Suppressor macrophage treated with lipopolysaccharide for 4 hours (primary cell): ENCODE measurements around the gene SLC35F3.
"Not testable (repeated sequence)": the region's sequence is repeated elsewhere in the genome, so short reads cannot be mapped to it uniquely, and the experiment has no call there.

Experiments used
- DNase-seq: peaks from one replicate; pipeline ENCODE4 v3.0.0-alpha.2; 2020

SLC35F3 gene

DNA sequence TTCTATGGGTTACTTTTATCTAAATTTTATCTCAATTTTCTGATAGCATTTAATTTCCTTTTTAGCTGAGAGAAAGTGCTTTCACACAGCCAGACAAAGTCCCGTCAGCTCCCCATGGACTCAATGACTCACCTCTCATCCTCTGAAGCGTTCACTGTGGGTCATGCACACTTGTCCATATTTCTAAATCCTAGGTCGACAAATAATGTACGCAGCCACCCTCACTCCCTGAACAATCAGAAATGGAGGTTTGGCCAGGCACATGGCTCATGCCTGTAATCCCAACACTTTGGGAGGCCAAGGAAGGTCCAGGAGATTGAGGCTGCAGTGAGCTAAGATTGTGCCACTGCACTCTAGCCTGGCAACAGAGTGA, 426.4 kb downstream of the SLC35F3 start:
- peak; percentile 70 for DNase-seq

DNA sequence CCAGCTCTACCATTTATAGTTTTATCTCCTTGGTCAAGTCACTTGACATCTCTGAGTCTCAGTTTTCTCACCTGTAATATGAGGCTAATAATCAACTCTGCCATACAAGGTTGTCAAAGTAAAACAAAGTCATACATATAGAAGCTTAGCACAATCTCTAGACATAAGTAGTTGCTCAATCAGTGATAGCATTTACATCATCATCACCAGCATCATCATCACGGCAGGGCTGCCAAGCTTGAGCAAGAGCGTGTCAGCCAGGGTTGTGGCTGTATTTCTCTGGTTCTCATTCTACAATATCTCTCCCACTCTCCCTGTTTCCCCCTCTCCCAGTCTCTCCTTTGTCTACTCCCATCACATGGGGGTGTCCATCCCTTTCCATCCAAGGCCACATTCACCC, 427.0 kb downstream of the SLC35F3 start:
- DNase-seq = peak; percentile 82

GRCh38 chr1:234336359-234336758, 431.9 kb downstream of the SLC35F3 start:
- no peak for DNase-seq

GRCh38 chr1:234337233-234337632, 432.8 kb downstream of the SLC35F3 start:
- no peak for DNase-seq

DNA sequence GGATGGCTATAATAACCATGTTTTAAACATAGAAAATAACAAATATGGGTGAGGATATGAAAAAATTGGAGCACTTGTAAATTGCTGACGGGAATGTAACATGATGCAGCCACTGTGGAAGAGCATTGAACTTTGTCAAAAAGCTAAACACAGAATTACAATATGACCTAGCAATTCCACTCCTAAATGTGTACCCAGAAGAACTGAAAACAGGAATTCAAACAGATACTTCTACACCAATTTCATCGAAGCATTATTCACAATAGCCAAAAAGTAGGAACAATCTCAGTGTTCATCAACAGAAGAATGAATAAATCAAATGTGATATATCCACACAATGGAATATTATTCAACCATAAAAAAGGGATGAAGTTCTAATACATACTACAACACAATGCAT, 436.1 kb downstream of the SLC35F3 start:
- DNase-seq = no peak

DNA sequence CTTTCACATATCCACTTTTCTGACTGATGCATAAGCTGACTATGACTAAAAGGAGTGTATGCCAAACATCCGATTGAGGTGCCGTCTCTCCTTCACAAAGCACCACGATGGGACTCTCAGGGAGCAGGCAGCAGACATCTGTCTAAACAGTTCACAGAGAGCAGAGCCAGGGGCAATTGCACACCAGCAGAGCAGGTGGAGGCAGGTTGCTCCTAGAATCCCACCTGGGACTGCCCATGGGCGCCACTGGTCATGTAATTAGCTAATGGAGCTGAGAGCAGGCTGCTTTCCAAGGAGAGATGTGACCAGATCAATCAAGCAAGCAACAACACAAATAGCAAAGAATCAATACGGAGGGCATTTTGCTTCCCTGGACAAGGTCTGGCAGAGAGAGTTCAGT, 438.3 kb downstream of the SLC35F3 start:
- DNase-seq = no peak

DNA sequence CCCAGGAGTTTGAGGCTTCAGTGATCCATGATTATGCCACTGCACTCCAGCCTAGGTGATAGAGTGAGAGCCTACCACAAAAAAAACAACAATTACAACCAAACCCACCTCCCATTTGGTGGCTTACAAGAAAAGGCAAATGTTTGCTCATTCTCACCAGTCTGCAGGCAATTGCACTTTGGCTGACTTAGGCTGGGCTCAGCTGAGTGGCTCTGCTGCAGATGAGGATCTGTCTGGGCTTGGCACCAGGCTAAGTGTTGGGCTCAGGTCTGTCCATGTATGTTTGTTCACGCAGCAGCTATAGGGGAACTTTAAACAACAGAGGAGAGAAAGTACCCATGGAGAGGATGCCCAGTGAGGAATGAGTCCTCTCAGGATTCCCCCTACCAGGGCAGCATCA, 440.8 kb downstream of the SLC35F3 start:
- no peak for DNase-seq

DNA sequence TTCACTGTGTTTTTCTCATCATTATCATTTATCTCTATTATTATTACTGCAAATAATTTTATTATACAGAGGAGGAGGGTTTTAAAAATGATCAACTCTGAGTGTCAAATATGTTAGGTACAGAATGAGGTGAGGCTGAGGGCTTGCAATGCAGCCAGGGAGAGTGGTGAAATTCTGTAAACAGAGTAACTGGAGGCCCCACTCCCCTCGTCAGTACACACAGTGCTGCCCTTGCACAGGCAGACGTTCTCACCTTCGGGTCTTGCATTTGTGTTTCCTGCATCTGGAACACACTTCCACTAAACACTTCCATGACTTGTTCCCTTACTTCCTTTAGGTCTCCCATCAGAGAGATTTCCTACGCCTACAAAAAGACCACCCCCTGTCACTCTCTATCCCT, 444.5 kb downstream of the SLC35F3 start:
- DNase-seq = no peak

DNA sequence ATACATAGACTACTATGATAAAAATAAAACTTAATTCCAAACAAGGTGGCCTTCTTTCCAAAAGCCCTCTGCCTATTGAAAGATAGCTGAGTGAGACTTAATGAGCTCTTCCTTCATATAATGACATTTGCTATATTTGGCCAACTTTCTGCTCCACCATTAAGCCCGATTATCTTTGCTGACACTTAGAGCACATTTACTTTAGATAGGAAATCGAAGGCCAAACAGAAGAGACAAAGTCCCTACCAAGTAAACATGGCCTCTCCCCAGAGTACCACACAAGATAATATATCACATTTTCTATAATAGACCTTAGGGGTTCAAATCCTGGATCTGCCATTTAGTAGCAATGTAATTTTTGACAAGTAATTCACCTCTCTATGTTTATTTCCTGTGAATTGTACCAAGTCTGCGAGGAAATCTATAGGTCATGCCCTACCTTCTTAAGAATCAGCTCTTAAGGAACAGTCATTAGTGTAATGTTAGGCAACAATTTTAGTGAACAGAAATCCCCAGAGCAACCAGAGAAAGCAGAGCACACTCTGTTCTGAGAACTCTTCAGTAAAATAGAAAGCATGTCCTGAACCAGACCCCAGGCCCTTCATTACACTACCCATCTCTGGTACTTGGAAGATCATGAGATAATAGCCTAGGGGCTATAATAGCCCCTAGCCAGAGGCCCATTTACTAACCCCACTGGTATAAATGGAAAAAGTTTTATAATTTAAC, 451.5 kb downstream of the SLC35F3 start:
- DNase-seq = no peak

- not testable (repeated sequence) for DNase-seq
These were observed 452.3 kb downstream of the SLC35F3 start for GRCh38 chr1:234356615-234357269.

GRCh38 chr1:234357831-234358230, 453.4 kb downstream of the SLC35F3 start:
- DNase-seq = no peak

DNA sequence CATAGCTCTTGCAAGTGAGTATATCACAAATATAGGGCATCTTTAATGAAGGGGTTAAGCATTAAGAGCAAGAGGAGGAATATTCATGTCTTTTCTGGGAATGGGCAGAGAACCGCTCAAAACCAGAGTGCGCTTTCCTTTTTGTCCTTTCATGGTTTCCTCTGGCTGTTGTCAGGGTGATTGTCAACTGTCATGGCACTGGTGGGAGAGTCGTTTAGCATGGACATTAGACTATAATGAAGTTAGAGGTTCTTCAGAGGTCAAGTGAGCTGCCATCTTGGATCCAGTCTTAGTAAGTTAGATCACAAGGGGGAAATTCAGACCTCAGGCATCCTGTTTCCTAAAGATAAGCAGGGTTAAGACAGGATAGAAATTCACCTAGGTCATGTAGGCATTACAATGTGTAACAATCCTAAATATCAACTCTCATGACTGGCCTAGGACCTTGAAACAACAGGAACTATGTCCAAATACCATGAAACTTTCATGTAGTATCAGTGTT, 456.7 kb downstream of the SLC35F3 start:
- no peak for DNase-seq

DNA sequence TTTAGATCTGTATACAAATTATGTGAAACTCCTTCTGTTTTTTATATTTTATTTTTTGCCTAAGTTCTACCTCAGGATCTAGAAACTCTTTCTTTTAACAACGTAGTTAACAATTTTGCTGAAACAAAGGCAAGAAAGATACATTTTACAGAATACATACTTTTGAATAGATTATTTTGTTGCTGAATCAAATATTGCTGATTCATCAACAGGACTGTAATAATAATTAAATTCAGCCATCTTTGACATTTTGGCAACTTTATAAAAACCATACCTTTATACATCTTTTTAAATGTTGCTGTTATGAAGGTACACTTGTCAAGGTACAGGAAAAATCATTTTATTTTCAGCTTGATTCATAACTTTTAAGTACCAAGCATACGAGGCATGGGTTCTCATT, 458.1 kb downstream of the SLC35F3 start:
- no peak for DNase-seq

DNA sequence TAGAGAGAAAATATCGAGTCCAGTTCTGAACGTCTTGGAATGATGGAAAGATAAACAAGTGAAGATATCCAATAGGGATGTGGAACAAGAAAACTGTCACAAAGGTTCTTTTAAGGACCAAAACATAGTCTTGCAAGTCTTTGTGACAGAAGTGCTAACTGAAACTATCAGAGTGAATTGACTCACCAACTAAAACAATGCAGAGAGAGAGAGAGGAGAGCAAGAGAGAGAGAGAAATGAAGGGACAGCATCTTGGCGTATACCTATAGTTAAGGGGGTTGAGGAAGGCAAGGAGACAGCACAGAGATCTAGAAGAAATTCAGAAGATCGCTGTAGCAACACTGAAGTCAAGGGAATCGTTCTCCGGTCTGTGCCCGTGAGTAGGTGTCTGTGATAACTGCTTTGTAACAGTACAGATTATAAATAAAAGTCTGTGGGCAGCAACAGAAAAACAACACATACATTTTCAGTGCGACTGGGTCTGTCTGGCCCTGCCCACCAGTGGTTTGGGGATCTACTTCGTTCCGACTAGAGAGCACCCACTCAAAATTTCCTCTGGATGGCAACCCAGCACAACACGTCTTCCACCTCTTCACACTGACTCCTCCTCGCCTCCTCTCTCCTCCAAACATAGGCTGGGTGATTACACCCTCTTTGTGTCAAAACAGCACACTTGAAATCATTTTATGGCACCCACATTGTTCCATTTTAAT, 464.0 kb downstream of the SLC35F3 start:
- no peak for DNase-seq

- no peak for DNase-seq
These were observed 464.6 kb downstream of the SLC35F3 start for GRCh38 chr1:234369033-234369430.

DNA sequence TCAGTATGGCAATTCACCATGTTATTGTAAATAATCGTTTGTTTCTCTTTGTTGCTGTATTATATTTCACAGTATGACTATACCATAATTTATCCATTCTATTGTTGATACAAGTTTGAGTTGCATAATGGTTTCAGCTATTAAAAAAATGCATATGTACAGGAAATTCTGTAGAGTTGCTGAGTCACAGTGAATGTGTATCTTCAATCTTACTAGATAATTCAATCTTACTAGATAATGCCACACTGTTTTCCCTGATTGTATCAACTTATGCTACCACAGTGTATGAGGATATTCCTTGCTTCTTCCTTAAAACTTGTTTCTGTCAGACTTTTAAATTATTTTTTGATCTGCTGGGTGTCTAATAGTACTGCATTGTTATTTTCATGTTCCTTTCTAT, 465.3 kb downstream of the SLC35F3 start:
- peak; percentile 34 for DNase-seq

DNA sequence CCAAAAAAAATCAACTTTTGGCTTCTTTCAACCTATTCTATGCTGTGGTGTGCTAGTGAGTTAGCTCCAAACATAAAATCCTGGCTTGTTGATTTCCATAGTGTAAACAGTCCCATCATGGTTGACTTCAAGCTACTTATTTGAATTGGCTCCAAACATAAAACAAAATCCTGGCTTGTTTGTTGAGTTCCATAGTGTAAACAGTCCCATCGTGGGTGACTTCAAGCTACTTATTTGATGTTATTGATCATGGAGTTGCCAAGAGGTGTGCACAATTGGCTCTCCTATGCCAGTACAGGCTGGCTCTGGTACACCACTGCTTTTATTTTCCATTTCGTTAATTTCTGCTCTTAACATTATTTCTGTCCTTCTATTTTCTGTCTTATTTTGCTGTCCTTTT, 466.9 kb downstream of the SLC35F3 start:
- DNase-seq = no peak

DNA sequence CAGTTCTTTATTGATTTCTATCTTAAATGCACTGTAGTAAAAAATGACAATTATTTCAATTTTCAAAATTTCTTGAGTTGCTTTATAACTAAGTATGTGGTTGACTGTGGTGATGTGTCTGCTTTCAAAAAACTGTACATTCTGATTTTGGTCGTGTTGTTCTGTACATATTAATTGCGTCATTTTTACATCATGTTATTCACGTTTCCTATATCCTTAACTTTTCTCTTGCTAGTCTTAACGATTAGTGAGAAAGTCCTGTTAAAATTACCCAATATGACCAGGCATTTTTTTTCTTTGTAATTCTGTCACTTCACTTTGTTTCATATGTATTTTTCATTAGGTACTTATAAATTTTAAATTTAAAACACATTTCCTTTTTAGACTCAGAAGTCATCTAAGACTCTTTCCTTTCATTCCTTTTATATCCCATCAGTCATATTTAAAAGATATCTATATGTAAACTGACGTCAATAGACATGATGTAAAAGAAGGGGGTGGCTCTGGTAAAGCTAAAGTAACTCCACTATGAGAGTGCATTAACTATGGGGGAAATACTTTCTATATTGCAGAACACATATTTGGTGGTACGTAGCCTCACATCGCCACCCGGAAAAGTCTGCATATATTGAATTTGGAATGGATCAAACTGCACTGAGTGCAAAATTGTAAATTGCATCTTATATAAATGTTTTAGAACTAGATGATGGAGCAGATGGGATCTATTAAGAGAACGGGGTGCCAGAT, 467.7 kb downstream of the SLC35F3 start:
- peak; percentile 38 for DNase-seq

GRCh38 chr1:234373064-234373958, 468.8 kb downstream of the SLC35F3 start, which contains the start of gene COA6:
Gene COA6 (plus strand): TSS chr1:234373456. CDS start chr1:234373467, 11 bp downstream.
- peak; percentile 98 for DNase-seq

GRCh38 chr1:234373959-234374254, 469.4 kb downstream of the SLC35F3 start:
- peak; percentile 58 for DNase-seq
